CD4-positive, alpha-beta T cell treated with Interleukin-10 for 1 hour (primary cell): ENCODE data around the gene MANEA.
"Not testable (repeated sequence)": the region's sequence is repeated elsewhere in the genome, so short reads cannot be mapped to it uniquely, and the experiment has no call there.

Experiments used
- DNase-seq: peaks from one replicate; pipeline ENCODE4 v3.0.0-alpha.2; 2020

The MANEA gene

GRCh38 chr6:95577304-95578105, at the start of gene MANEA:
MANEA (plus strand) TSS chr6:95577535; CDS start chr6:95586440, 8,905 bp downstream.
- DNase-seq: peak; percentile 87

GRCh38 chr6:95529762-95530161, 47.6 kb upstream of the MANEA start:
- DNase-seq: no peak

GRCh38 chr6:95530176-95530819, 47.0 kb upstream of the MANEA start:
- DNase-seq: no peak

- DNase-seq: no peak
Measured at GRCh38 chr6:95543798-95544197, 33.5 kb upstream of the MANEA start.

GRCh38 chr6:95544517-95545225, 32.7 kb upstream of the MANEA start:
- DNase-seq: no peak

- DNase-seq: no peak
Measured at GRCh38 chr6:95545226-95545625, 32.1 kb upstream of the MANEA start.

- DNase-seq: no peak
Measured at GRCh38 chr6:95545686-95546085, 31.6 kb upstream of the MANEA start.

- DNase-seq: no peak
Measured at GRCh38 chr6:95546148-95546547, 31.2 kb upstream of the MANEA start.

- no peak for DNase-seq
Measured at GRCh38 chr6:95547043-95547442, 30.3 kb upstream of the MANEA start.

GRCh38 chr6:95548188-95548786, 29.0 kb upstream of the MANEA start:
- DNase-seq: no peak

- DNase-seq: no peak
Measured at GRCh38 chr6:95551678-95552324, 25.5 kb upstream of the MANEA start.

- DNase-seq: no peak
Measured at GRCh38 chr6:95553880-95554279, 23.5 kb upstream of the MANEA start.

- not testable (repeated sequence) for DNase-seq
Measured at GRCh38 chr6:95560956-95561355, 16.4 kb upstream of the MANEA start.

GRCh38 chr6:95569560-95569959, 7.8 kb upstream of the MANEA start:
- DNase-seq: no peak

GRCh38 chr6:95572098-95572497, 5.2 kb upstream of the MANEA start:
- no peak for DNase-seq

GRCh38 chr6:95574811-95575210, 2.5 kb upstream of the MANEA start:
- no peak for DNase-seq

GRCh38 chr6:95576218-95576997, 927 bp upstream of the MANEA start:
- DNase-seq: peak; percentile 36

- DNase-seq: no peak
Measured at GRCh38 chr6:95576998-95577303, 384 bp upstream of the MANEA start.

GRCh38 chr6:95578106-95578410, 723 bp downstream of the MANEA start:
- no peak for DNase-seq

GRCh38 chr6:95581073-95581472, 3.7 kb downstream of the MANEA start:
- no peak for DNase-seq

- DNase-seq: peak; percentile 13
Measured at GRCh38 chr6:95584226-95584625, 6.9 kb downstream of the MANEA start.

- DNase-seq: no peak
Measured at GRCh38 chr6:95587989-95588388, 10.7 kb downstream of the MANEA start.
